ENCODE results near the gene ASCL4. TPM values are rescaled to one million over a fixed set of nuclear protein-coding genes. Genes with fewer than 3 reads are reported as not detected.

The ASCL4 gene
- total RNA-seq, 4 donors from 2014 or later: not detected

DNA sequence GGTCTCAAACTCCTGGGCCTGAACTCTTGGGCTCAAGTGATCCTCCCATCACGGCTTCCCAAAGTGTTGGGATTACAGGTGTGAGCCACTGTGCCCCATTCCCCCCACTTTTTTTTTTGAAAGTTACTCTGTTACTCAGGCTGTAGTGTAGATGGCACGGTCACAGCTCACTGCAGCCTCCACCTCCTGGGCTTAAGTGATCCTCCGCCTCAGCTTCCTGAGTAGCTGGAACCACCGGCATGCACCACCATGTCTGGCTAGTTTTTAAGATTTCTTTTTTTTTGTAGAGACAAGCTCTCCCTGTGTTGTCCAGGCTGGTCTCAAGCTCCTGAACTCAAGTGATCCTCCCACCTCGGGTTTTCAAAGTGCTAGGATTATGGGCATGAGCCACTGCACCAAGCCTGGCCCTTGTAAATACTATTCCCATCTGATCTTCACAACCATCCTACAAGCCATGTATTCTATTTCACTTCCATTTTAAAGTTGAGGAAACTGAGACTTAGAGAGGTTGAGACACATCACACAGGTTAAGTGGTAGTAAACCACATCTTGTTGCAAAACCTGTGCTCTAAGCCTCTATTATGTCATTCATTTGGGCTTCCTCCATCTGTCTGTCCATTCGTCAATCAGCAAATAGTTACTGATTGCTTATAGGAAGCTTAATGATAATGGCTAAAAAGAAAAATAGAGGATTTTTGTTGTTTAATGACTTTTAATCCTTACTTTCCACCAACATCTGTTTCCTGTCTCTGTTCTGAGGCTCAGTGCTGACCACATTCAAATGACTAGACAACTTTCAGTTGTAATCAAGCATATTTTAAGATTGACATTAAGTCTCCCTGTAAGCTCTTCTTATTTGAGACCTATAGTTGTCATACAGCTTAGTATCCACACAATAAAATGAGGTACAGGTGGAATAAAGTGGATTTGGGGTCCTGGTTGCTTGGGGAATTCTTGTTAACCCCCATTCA lies 9.2 kb downstream of the ASCL4 start:
- no peak for DNase-seq
- H3K27me3 ChIP-seq: no peaks in the 10 kb centered on the region
- H3K36me3 ChIP-seq: no peaks in the 10 kb centered on the region
- TF ChIP-seq, protein P1, sequence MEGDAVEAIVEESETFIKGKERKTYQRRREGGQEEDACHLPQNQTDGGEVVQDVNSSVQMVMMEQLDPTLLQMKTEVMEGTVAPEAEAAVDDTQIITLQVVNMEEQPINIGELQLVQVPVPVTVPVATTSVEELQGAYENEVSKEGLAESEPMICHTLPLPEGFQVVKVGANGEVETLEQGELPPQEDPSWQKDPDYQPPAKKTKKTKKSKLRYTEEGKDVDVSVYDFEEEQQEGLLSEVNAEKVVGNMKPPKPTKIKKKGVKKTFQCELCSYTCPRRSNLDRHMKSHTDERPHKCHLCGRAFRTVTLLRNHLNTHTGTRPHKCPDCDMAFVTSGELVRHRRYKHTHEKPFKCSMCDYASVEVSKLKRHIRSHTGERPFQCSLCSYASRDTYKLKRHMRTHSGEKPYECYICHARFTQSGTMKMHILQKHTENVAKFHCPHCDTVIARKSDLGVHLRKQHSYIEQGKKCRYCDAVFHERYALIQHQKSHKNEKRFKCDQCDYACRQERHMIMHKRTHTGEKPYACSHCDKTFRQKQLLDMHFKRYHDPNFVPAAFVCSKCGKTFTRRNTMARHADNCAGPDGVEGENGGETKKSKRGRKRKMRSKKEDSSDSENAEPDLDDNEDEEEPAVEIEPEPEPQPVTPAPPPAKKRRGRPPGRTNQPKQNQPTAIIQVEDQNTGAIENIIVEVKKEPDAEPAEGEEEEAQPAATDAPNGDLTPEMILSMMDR (IDR thresholded peaks at IDR 0.05): no peak
- TF ChIP-seq POLR2A (IDR thresholded peaks at IDR 0.05): no peak
- no peak overlapping the region for H3K4me3 ChIP-seq
- intact Hi-C loops (cut with DNase I; ENCODE audit: low total_unique reads): no loop called here
- H3K27ac ChIP-seq: no peak overlapping the region
- H3K9me3 ChIP-seq: no peaks in the 10 kb centered on the region
- H3K4me1 ChIP-seq: no peaks in the 10 kb centered on the region

DNA sequence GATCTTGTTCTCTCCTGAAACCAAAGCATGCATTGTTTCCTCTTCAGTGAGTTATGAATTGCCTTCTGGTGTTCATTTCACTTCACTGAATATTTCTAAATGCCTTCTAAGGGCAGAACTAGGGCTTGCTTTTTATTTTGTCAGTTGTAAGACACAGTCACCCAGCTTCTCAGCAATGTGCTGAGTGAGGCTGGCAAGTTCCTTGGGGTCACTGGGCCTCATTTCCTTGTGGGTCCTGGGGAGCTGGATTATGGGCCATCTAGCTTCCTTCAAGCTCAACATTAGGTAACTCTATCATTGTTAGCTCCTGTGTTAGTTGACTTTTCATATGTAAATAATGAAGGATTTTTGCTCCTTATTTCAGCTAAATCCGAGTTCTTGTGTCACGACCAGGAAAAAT lies 13.8 kb downstream of the ASCL4 start:
- intact Hi-C loops (cut with DNase I; ENCODE audit: low total_unique reads): no loop called here
- H3K4me3 ChIP-seq: no peak overlapping the region
- H3K9me3 ChIP-seq: no peaks in the 10 kb centered on the region
- no peak overlapping the region for H3K27ac ChIP-seq
- H3K27me3 ChIP-seq: no peaks in the 10 kb centered on the region
- TF ChIP-seq POLR2A (IDR thresholded peaks at IDR 0.05): no peak
- TF ChIP-seq, protein P1 (IDR thresholded peaks at IDR 0.05): no peak
- no peak for DNase-seq
- no peaks in the 10 kb centered on the region for H3K36me3 ChIP-seq
- no peaks in the 10 kb centered on the region for H3K4me1 ChIP-seq

DNA sequence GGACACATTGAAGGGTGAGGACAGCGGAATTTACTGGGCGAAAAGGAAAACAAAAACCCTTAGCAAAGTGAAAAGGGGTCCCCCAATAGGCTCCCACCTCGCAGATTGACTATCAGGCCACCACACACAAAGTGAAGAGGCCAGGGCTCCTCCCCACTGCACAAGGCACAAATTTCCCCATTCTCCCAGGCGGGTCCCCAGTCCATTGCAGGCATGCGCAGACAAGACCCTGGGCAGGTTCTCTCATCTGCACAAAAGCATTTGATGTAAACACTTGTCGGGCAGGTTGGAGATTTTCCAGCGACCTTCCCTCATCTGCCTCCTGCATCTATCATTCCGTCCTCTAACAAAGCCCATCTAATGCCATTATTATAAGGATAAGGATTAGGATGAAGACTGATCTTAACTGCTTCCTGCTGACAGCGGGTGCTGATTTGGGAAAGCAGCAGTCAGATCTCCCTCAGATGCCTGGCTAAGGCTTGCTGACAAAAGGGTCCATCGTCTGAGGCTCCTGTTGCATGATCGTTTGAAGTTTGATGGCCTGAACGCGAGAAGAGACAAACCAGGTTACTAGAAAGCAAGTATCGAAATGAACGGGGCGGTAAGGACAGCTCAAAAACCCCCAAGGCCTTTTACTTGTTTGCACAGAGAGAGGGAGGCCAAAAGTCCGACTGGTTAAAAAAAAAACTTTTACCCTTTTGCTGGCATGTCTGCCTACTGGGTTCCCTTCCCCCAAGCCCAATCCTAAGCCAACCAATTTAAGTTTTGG lies 14.4 kb downstream of the ASCL4 start:
- no peak for DNase-seq
- Histone ChIP-seq H3K4me1 (no peaks in the 10 kb centered on the region), H3K27me3 (no peaks in the 10 kb centered on the region), H3K4me3 (no peak overlapping the region), H3K36me3 (no peaks in the 10 kb centered on the region), H3K27ac (no peak overlapping the region), H3K9me3 (no peaks in the 10 kb centered on the region)
- intact Hi-C loops (cut with DNase I; ENCODE audit: low total_unique reads): no loop called here
- no peak for TF ChIP-seq POLR2A (IDR thresholded peaks at IDR 0.05)
- TF ChIP-seq, protein P1 (IDR thresholded peaks at IDR 0.05): no peak

DNA sequence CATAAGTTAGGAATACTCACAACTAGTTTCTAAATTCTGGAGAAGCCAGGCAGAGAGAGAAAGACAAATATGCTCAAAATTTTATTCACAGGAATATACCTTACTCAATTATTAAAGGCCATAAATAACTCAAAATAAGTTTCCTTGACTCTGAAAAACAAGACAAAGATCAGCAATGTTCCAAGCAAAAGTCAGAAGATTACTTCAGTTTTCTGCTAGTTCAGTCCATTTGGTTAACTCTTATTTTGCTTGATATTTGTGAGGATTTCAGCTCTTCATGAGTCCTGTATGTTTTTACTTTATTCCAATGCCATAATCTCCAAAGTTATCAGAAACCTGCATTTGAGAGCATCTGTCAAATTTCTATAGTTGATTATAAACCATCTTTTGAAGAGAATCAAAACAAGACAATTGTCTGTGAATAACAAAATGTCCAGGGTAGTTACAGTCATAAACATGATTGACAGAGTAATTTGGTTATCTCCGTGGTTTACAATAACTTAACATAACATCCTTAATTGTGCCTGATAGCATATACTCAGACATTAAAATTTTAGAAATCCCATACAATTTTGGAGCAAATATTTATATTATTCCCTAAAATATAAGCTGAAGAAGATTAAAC lies 17.1 kb downstream of the ASCL4 start:
- H3K4me3 ChIP-seq: no peak overlapping the region
- H3K27me3 ChIP-seq: no peaks in the 10 kb centered on the region
- no peak for DNase-seq
- H3K27ac ChIP-seq: no peak overlapping the region
- TF ChIP-seq POLR2A (IDR thresholded peaks at IDR 0.05): no peak
- TF ChIP-seq, protein P1 (IDR thresholded peaks at IDR 0.05): no peak
- no peaks in the 10 kb centered on the region for H3K4me1 ChIP-seq
- intact Hi-C loops (cut with DNase I; ENCODE audit: low total_unique reads): no loop called here
- no peaks in the 10 kb centered on the region for H3K36me3 ChIP-seq
- H3K9me3 ChIP-seq: no peaks in the 10 kb centered on the region

Measured in uterus (tissue), 4 donors.